ENCODE results near the gene CDC40. TPM values are rescaled to one million over a fixed set of nuclear protein-coding genes. Genes with fewer than 3 reads are reported as not detected.

The CDC40 gene
- total and polyA plus RNA-seq, 9 of the 15 experiments (the other 6 are each of a cell fraction or from before 2014, with no cell fraction given), result 9.7 to 26.3 (median 15.7) TPM

GRCh38 chr6:110198561-110198960 is 18.3 kb downstream of the CDC40 start (continued):
- TF ChIP-seq PRDM10 (IDR thresholded peaks at IDR 0.05; ENCODE audit: partially characterized antibody) (no peak), KAT8 (IDR thresholded peaks at IDR 0.05; ENCODE audit: low read depth) (no peak), ZNF311 (CRISPR knock-in tag; IDR thresholded peaks at IDR 0.05) (no peak), ZNF740 (CRISPR knock-in tag; IDR thresholded peaks at IDR 0.05) (no peak), ZNF740 (tag; IDR thresholded peaks at IDR 0.05) (no peak), KLF6 (CRISPR knock-in tag; IDR thresholded peaks at IDR 0.05; ENCODE audit: borderline replicate concordance) (no peak), NFE2 (IDR thresholded peaks at IDR 0.05; ENCODE audit: low read depth) (no peak), RFX7 (CRISPR knock-in tag; IDR thresholded peaks at IDR 0.05) (no peak), ZSCAN29 (IDR thresholded peaks at IDR 0.05) (no peak), FIP1L1 (IDR thresholded peaks at IDR 0.05; ENCODE audit: low read depth, low read length, poor library complexity, severe bottlenecking) (no peak), CBFB (CRISPR knock-in tag; IDR thresholded peaks at IDR 0.05) (no peak), MAZ (CRISPR knock-in tag; conservative IDR thresholded peaks at IDR 0.05 in 1 of 2, IDR thresholded peaks at IDR 0.05 in 1 of 2) (no peak), MYNN (IDR thresholded peaks at IDR 0.05) (no peak), MYNN (CRISPR knock-in tag; IDR thresholded peaks at IDR 0.05) (no peak), TEAD4 (IDR thresholded peaks at IDR 0.05; ENCODE audit: low read length) (no peak), TEAD4 (CRISPR knock-in tag; IDR thresholded peaks at IDR 0.05; ENCODE audit: borderline replicate concordance) (no peak)
- TF ChIP-seq, protein P1, sequence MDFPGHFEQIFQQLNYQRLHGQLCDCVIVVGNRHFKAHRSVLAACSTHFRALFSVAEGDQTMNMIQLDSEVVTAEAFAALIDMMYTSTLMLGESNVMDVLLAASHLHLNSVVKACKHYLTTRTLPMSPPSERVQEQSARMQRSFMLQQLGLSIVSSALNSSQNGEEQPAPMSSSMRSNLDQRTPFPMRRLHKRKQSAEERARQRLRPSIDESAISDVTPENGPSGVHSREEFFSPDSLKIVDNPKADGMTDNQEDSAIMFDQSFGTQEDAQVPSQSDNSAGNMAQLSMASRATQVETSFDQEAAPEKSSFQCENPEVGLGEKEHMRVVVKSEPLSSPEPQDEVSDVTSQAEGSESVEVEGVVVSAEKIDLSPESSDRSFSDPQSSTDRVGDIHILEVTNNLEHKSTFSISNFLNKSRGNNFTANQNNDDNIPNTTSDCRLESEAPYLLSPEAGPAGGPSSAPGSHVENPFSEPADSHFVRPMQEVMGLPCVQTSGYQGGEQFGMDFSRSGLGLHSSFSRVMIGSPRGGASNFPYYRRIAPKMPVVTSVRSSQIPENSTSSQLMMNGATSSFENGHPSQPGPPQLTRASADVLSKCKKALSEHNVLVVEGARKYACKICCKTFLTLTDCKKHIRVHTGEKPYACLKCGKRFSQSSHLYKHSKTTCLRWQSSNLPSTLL (IDR thresholded peaks at IDR 0.05), result no peak
- TF ChIP-seq, protein P2, sequence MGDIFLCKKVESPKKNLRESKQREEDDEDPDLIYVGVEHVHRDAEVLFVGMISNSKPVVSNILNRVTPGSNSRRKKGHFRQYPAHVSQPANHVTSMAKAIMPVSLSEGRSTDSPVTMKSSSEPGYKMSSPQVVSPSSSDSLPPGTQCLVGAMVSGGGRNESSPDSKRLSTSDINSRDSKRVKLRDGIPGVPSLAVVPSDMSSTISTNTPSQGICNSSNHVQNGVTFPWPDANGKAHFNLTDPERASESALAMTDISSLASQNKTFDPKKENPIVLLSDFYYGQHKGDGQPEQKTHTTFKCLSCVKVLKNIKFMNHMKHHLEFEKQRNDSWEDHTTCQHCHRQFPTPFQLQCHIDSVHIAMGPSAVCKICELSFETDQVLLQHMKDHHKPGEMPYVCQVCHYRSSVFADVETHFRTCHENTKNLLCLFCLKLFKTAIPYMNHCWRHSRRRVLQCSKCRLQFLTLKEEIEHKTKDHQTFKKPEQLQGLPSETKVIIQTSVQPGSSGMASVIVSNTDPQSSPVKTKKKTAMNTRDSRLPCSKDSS (IDR thresholded peaks at IDR 0.05; ENCODE audit: low read depth, partially characterized antibody), result no peak
- TF ChIP-seq, protein P3, sequence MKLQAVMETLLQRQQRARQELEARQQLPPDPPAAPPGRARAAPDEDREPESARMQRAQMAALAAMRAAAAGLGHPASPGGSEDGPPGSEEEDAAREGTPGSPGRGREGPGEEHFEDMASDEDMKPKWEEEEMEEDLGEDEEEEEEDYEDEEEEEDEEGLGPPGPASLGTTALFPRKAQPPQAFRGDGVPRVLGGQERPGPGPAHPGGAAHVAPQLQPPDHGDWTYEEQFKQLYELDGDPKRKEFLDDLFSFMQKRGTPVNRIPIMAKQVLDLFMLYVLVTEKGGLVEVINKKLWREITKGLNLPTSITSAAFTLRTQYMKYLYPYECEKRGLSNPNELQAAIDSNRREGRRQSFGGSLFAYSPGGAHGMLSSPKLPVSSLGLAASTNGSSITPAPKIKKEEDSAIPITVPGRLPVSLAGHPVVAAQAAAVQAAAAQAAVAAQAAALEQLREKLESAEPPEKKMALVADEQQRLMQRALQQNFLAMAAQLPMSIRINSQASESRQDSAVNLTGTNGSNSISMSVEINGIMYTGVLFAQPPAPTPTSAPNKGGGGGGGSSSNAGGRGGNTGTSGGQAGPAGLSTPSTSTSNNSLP (IDR thresholded peaks at IDR 0.05; ENCODE audit: borderline replicate concordance, low read depth, low read length), result no peak
